Fibroblast of lung (primary cell): ENCODE measurements around the gene COL5A2. TPM values are rescaled to one million over a fixed set of nuclear protein-coding genes. Genes with fewer than 3 reads are reported as not detected.

Source experiments
- DNase-seq, 2 donors: peaks; one replicate each; pipeline versions ENCODE4 v3.0.0 to v3.0.0-alpha.2; 2010; ENCODE audit warnings: low read depth in 2 of 2
- H2AFZ ChIP-seq: 2 replicates; pipeline ENCODE4 v1.5.1; 2012; ENCODE audit warnings: low read length, control low read depth, inconsistent platforms
- H3K27ac ChIP-seq: 2 replicates; pipeline ENCODE4 v1.5.1; 2011; ENCODE audit warnings: low read length, control low read depth; ENCODE audit not compliant: insufficient read depth
- H3K27me3 ChIP-seq: 2 replicates; pipeline ENCODE4 v1.5.1; 2011; ENCODE audit warnings: mild to moderate bottlenecking, low read length; ENCODE audit not compliant: control insufficient read depth, insufficient read depth
- H3K36me3 ChIP-seq: 2 replicates; pipeline ENCODE4 v1.5.1; 2011; ENCODE audit warnings: low read length; ENCODE audit not compliant: control insufficient read depth, insufficient read depth
- H3K4me1 ChIP-seq: 2 replicates; pipeline ENCODE4 v1.5.1; 2011; ENCODE audit warnings: low read length; ENCODE audit not compliant: control insufficient read depth, insufficient read depth; ENCODE audit errors: extremely low read depth
- H3K4me2 ChIP-seq: 2 replicates; pipeline ENCODE4 v1.5.1; 2011; ENCODE audit warnings: low read length, control low read depth; ENCODE audit not compliant: insufficient read depth; ENCODE audit errors: extremely low read depth
- H3K4me3 ChIP-seq, 4 experiments: fragments of 200-600 bp in 1 of 4; sonication (generic) in 1 of 4; replicated peaks in 1 of 4; 2 replicates each; pipeline ENCODE4 v1.5.1; 2011 to 2016; ENCODE audit warnings: low read length in 4 of 4, low read depth in 3 of 4, mild to moderate bottlenecking in 3 of 4, control low read depth in 2 of 4, inconsistent platforms in 1 of 4, mixed read lengths in 1 of 4; ENCODE audit not compliant: insufficient read depth in 1 of 4; ENCODE audit errors: control extremely low read depth in 1 of 4
- H3K79me2 ChIP-seq: 2 replicates; pipeline ENCODE4 v1.5.1; 2012; ENCODE audit warnings: mild to moderate bottlenecking, low read length, inconsistent platforms; ENCODE audit not compliant: control insufficient read depth, insufficient read depth
- H3K9ac ChIP-seq: 2 replicates; pipeline ENCODE4 v1.5.1; 2011; ENCODE audit warnings: mild to moderate bottlenecking, low read length, control low read depth; ENCODE audit not compliant: insufficient read depth
- H3K9me3 ChIP-seq: 2 replicates; pipeline ENCODE4 v1.5.1; 2012; ENCODE audit warnings: low read depth, low read length; ENCODE audit not compliant: control insufficient read depth, insufficient read depth
- H4K20me1 ChIP-seq: 2 replicates; pipeline ENCODE4 v1.5.1; 2011; ENCODE audit warnings: low read length; ENCODE audit not compliant: control insufficient read depth, insufficient read depth; ENCODE audit errors: extremely low read depth
- CTCF ChIP-seq, 2 donors: IDR thresholded peaks in 1 of 2; conservative IDR thresholded peaks in 1 of 2; 1 replicate in 1 of 2; 2 replicates in 1 of 2; pipeline ENCODE4 v1.5.1; 2011 to 2012; ENCODE audit warnings: low read length in 2 of 2, control low read depth in 1 of 2, inconsistent platforms in 1 of 2, low read depth in 1 of 2, mild to moderate bottlenecking in 1 of 2
- EZH2 ChIP-seq: IDR thresholded peaks from 2 replicates; pipeline ENCODE4 v1.5.1; 2012; ENCODE audit warnings: low read length, control low read depth, mild to moderate bottlenecking; ENCODE audit errors: missing control alignments
- polyA plus RNA-seq, 2 donors: library from polyadenylated mRNA; depleted of rRNA in 1 of 2; stranded (reverse) in 1 of 2; unstranded in 1 of 2; fragments of >200 nt; gene quantifications; 2 replicates each; pipeline ENCODE4 v1.2.1, GENCODE V29; 2011 to 2012; ENCODE audit warnings: missing spikeins in 1 of 2
- total RNA-seq: library from RNA; depleted of rRNA; stranded (reverse); fragments of >200 nt; gene quantifications from 2 replicates; pipeline ENCODE4 v1.2.1, GENCODE V29; 2014

The COL5A2 gene
- total and polyA plus RNA-seq, 2 donors (not counting 1 experiment from before 2014, with no cell fraction given), result 253 to 353 TPM

- Histone ChIP-seq H3K27ac (peak overlapping the region; percentile 44), H3K36me3 (peaks cover 2% of the 10 kb centered on the region), H3K4me1 (peaks cover 4% of the 10 kb centered on the region), H3K79me2 (no peaks in the 10 kb centered on the region), H3K4me2 (no peak overlapping the region), H2AFZ (no peak overlapping the region), H3K9ac (no peak overlapping the region), H3K27me3 (no peaks in the 10 kb centered on the region), H3K4me3 (no peak overlapping the region), H3K9me3 (no peaks in the 10 kb centered on the region), H4K20me1 (no peaks in the 10 kb centered on the region)
- no peak for DNase-seq
- TF ChIP-seq EZH2 (no peak), CTCF (conservative IDR thresholded peaks at IDR 0.05 in 1 of 2, IDR thresholded peaks at IDR 0.05 in 1 of 2; ENCODE audit: low read depth in 1 of 2, low read length in 2 of 2) (no peak)
Observed at GRCh38 chr2:189083106-189083505, 96.5 kb downstream of the COL5A2 start.

- Histone ChIP-seq H4K20me1 (no peaks in the 10 kb centered on the region), H3K27me3 (no peaks in the 10 kb centered on the region), H3K36me3 (peaks cover 2% of the 10 kb centered on the region), H3K4me1 (peaks cover 4% of the 10 kb centered on the region), H3K4me3 (no peak overlapping the region), H2AFZ (no peak overlapping the region), H3K79me2 (no peaks in the 10 kb centered on the region), H3K9me3 (no peaks in the 10 kb centered on the region), H3K27ac (no peak overlapping the region), H3K4me2 (no peak overlapping the region), H3K9ac (no peak overlapping the region)
- TF ChIP-seq EZH2, result no peak
- no peak for TF ChIP-seq CTCF (conservative IDR thresholded peaks at IDR 0.05 in 1 of 2, IDR thresholded peaks at IDR 0.05 in 1 of 2; ENCODE audit: low read depth in 1 of 2, low read length in 2 of 2)
- DNase-seq, result peak; percentile 44 to 97
Observed at GRCh38 chr2:189082376-189082975, 97.1 kb downstream of the COL5A2 start.

GRCh38 chr2:189076572-189076971 lies 103.0 kb downstream of the COL5A2 start:
- H2AFZ ChIP-seq, result no peak overlapping the region
- peak; percentile 42 to 64 for DNase-seq
- H3K27ac ChIP-seq, result no peak overlapping the region
- H3K36me3 ChIP-seq, result peaks cover 4% of the 10 kb centered on the region
- no peak overlapping the region for H3K9ac ChIP-seq
- no peaks in the 10 kb centered on the region for H3K9me3 ChIP-seq
- no peak overlapping the region for H3K4me3 ChIP-seq
- no peak overlapping the region for H3K4me2 ChIP-seq
- TF ChIP-seq CTCF (conservative IDR thresholded peaks at IDR 0.05 in 1 of 2, IDR thresholded peaks at IDR 0.05 in 1 of 2; ENCODE audit: low read depth in 1 of 2, low read length in 2 of 2) (no peak), EZH2 (no peak)
- no peaks in the 10 kb centered on the region for H4K20me1 ChIP-seq
- no peaks in the 10 kb centered on the region for H3K4me1 ChIP-seq
- H3K79me2 ChIP-seq, result no peaks in the 10 kb centered on the region
- H3K27me3 ChIP-seq, result no peaks in the 10 kb centered on the region
